HG03060 (cell line): ENCODE results near the gene SCLY.
"Not testable (repeated sequence)": the region's sequence is repeated elsewhere in the genome, so short reads cannot be mapped to it uniquely, and the experiment has no call there.

Source experiments
- ATAC-seq: cut with Tn5 transposase; IDR thresholded peaks from one replicate; pipeline ENCODE4 v1.9.1; 2021; ENCODE audit warnings: low read depth, moderate number of reproducible peaks; ENCODE audit not compliant: unreplicated experiment

Gene SCLY

DNA sequence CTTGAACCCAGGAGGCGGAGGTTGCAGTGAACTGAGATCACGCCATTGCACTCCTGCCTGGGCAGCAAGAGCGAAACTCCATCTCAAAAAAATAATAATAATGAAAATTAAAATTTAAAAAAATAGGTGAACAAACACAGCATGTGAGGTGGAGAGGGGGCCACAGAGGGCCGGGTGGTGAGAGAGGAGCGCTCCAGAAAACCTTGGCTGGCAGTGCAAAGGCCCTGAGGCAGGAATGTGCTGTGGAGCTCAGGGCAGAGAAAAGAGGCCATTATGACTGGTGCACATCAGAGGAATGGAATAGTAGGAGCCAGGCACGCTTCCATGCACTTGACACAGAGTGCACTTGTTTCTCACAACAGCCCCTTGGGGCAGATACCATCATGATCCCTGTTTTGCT lies 21.6 kb upstream of the SCLY start:
- ATAC-seq = no peak

DNA sequence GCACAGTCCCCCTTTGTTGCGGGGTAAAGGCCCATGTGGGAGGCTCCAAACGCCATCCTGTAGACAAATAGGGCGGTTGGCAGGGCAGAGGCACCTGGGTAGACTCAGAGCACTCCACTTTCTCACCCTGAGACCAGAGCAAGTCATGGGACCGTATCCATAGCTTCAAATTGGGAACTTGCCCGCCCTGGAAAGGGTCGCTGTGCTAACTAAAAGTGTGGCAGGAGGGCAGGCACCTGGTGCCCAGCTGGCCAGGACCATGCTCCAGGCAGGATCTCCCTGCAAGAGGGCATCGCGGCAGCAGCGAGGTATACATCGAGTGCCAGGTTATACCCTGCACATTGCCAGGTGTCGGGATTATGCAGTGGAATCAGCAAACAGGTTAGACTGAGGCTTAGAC lies 20.8 kb upstream of the SCLY start:
- ATAC-seq = no peak

DNA sequence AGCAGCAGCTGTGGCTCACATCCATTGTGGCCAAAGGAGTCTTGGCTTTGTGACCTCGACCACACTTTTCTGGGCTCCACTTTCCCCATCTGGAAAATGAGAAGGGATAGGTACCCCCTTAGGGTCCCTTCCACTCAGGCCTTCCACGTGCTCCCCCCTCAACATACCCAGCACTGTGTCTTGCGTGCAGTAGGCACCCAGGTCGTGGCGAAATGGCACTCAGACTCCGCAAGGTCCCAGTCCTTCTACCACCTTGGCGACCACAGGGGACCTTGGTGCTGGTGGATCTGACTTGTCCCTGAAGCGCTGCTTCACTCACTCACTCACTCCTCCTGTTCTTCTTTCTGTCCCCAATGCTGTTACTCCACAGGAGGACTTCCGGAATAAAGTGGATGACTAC lies 19.9 kb upstream of the SCLY start:
- no peak for ATAC-seq

DNA sequence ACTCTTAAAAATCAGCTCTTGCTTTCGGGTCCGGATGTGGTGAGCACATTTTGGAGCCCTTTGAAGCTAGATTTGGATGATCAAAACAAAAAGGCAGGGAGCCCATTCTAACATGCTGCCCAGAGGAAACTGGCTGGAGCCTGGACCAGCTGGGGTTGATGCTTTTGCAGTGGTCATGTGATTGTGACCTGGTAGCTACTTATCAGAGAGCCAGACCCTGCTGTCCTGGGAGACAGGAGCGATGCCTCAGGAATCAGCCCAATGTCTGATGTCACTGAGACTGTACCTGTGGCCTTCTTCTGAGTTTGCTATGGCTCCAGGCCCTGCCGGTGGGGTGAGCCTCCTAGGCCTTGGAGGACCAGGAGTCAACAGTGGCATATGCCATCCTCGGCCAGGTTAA lies 18.7 kb upstream of the SCLY start:
- no peak for ATAC-seq

DNA sequence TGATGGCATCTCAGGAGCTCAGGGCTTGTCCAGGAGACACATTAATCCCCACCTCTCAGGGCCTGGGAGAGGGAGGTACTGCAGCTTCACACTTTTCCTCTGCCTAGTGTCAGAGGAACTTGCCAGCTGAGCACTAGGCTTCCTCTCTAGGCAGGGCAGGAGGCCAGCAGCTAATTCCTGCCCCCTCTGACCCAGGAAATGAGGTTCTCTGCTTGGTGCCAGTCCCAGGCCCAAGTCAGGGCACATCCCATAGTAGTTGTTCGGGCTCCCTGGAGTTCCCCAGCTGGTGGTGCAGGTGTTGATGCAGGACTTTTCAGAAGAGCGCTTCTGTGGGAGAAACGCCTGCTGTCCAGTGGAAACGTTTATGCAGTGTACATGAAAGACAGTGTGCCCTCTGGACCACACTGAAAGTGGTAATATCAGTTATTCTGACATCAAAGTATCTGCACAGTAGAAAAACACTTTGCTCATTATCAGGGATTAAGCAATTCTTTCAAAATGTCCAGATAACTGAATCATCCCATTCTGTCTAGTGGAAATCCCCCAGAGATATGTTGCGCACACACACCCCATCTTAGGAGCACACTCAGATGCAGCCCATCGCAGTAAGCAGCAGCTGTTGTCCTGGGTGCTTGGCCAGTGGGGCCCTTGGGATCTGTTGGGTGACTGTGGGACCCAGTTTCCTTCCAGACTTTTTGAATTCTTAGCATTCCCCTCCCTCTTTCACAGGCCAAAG lies 17.8 kb upstream of the SCLY start:
- no peak for ATAC-seq

GRCh38 chr2:238043851-238044250 lies 16.9 kb upstream of the SCLY start:
- no peak for ATAC-seq

DNA sequence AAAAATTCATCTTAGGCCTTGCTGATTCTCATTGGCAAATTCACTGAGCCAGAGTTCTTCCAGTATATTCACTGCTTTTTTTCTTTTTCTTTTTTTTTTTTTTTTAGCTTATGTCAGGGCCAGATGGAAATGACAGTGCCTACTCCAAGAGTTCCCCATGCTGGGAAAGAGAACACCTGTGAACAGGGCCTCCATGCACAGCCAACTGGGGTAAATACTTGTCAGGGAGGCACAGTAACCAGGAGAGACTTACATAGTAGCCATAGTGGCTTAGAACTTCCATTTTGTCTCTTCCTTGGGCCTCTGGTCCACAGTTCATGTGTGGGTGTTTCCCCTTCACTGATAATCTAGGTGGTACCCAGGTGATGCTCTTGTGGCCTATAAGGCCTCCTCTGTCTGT lies 15.2 kb upstream of the SCLY start:
- no peak for ATAC-seq

GRCh38 chr2:238046725-238047270 lies 14.0 kb upstream of the SCLY start:
- no peak for ATAC-seq

DNA sequence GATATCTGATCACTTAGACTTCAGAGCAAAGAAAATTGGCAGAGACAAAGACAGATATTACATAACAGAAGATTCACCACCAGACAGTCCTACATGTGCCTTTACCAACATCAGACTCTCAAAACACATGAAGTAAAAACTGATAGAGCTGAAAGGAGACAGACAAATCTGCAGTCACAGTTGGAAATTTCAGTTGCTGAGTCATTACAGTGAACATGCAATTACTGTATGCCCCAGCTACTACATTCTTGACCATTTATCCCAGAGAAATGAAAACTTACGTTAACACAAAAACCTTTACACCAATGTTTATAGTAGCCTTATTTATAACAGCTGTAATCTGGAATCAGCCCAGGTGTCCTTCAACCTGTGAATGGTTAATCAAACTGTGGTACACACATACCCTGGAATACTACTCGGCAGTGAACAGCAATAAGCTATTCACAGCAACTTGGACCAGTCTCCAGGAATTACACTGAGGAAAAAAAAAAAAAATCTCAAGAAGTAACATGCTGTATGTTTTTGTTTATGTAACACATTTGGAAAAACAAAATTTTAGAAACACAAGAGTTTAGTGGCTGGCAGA lies 7.5 kb upstream of the SCLY start:
- ATAC-seq = no peak

DNA sequence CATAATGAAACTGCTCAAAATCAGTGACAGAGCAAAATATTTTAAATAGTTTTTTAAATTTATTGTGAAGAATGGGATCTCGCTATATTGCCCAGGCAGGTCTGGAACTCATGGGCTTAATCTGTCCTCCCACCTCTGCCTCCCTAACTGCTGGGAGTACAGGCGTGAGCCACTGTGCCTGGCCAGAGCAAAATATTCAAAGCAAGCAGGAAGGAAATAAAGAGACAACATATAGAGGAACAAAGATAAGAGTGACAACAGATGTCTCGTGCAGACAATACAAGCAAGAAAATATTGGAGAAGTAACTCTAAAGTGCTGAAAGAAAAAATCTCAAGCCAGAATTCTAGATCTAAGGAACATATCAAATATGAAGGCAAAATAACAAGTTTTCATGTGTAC lies 5.0 kb upstream of the SCLY start:
- ATAC-seq = no peak

DNA sequence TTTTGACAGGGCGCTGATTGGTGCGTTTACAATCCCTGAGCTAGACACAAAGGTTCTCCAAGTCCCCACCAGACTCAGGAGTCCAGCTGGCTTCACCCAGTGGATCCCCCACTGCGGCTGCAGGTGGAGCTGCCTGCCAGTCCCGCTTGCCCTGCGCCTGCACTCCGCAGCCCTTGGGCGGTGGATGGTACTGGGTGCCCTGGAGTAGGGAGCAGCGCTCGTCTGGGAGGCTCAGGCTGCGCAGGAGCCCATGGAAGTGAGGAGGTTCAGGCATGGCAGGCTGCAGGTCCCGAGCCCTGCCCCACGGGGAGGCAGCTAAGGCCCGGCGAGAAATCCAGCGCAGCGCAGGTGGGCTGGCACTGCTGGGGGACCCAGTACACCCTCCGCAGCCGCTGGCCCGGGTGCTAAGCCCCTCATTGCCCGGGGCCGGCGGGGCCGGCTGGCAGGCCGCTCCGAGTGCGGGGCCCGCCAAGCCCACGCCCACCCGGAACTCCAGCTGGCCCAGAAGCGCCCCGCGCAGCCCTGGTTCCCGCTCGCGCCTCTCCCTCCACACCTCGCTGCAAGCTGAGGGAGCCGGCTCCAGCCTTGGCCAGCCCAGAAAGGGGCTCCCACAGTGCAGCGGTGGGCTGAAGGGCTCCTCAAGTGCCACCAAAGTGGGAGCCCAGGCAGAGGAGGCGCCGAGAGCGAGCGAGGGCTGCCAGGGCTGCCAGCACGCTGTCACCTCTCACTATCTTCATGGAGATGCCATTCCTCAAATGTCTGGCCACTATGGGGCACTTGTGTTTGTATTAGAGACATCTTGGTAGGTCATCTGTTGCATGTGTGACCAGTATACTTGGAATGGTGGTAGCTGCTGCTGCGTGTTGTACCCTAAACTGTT lies 2.9 kb upstream of the SCLY start:
- not testable (repeated sequence) for ATAC-seq

DNA sequence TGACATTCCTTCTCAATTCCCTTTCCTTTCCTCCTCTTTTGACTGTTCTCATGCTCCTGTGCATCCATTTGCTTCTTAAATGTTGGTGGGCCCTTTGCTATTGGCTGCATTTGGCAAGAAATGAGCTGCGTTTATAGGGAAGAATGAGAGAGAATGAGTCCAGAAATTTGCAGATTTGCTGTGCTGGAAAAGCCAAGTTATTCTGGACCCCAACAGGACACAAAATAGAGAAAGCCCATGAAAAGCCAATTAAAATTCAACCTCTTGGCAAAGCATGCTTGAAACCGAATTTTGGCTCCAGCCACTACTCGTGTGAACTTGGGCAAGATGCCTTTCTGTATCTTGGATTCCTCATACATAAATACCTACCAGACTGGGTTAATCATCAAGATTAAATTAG lies 1.3 kb upstream of the SCLY start:
- no peak for ATAC-seq

DNA sequence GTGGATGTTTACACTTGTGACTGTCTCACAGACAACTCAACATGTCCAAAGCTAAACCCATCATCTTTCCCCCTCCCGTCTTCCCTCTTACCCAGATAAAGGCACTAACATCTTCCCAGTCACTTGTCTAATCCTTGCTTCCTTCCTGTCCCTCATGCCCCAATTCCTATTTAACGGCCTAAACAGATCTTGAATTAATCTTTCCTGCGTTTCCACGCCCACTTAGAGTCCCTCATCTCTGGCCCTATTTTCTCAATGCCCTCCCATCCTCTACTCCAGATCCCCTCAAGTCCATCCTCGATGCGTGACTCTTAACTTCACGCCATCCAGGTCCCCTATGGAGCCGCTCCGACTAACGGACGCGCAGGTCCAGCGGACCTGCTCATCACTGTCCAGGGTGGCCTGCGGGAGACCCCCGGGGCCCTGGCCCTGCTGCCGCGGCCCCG lies 682 bp upstream of the SCLY start:
- ATAC-seq = no peak

GRCh38 chr2:238061315-238062202 lies 758 bp downstream of the SCLY start:
- no peak for ATAC-seq

- ATAC-seq = no peak
These were observed 2.8 kb downstream of the SCLY start for GRCh38 chr2:238063414-238064189.

GRCh38 chr2:238064376-238064775 lies 3.6 kb downstream of the SCLY start:
- no peak for ATAC-seq

GRCh38 chr2:238065071-238065846 lies 4.5 kb downstream of the SCLY start:
- ATAC-seq = no peak

DNA sequence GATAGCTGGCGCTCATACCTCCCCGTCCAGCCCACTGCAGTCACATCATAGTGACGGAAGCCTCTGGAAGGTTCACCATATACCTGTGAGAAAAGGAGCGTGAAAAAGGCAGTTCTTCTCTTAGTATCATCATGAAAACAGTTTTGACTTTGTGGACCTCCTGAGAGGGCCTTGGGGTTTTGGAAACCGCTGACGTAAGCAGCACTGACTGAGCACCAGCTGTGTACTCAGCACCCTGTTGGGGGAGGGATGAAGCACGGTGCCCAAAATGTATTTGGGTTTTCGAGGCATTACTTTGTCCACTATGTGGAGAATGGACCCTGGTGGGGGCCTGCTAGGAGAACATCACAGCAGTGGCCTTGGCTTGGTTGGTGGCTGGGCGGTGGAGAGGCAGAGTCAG lies 5.4 kb downstream of the SCLY start:
- no peak for ATAC-seq

- not testable (repeated sequence) for ATAC-seq
These were observed 5.9 kb downstream of the SCLY start for GRCh38 chr2:238066718-238067117.
